C4-2B (cell line): ENCODE data around the gene SIVA1.

ENCODE experiments used
- ZFX ChIP-seq: fragments of 450-650 bp; IDR thresholded peaks from 2 replicates; pipeline ENCODE4 v1.6.1; 2017
- TF ChIP-seq, protein P1 (sequence below): fragments of 450-650 bp; conservative IDR thresholded peaks from 2 replicates; pipeline ENCODE4 v1.5.1; 2017; ENCODE audit warnings: mild to moderate bottlenecking

DNA sequence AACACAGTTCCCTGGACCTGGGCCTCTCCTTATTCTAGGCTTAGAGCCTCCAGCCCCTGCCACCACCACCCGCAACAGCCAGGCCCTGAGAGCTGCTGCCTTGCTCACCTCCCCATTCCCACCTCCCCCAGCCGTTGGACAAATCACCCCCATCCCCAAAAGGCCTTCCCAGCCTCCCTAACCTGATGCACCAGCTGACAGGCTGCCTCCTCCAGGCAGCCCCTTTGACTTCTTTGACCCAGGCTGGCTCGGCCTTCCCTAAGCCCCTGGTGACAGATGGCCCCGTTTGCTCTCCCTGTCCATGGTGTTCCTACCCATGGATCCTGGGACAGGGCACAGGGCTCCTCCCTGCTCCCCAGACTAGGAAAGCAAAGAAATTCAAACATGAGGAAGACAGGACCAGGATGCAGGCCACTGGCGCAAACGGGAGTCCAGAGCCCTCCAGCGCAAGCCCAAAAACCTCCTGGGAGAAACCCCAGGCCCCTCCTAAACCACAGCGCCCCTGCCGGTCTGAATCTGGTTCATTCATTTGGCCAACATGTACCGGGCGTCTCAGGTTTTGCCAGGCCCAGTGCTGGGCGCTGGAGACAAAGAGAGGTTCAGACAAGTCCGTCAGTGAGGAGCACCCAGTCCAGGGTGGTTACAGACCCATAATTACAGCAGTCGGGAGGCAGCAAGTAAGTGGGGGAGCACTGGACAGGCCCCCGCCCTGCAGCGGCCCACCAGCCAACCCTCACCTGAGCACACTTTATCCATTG, 40.2 kb downstream of the SIVA1 start:
- TF ChIP-seq, protein P1, sequence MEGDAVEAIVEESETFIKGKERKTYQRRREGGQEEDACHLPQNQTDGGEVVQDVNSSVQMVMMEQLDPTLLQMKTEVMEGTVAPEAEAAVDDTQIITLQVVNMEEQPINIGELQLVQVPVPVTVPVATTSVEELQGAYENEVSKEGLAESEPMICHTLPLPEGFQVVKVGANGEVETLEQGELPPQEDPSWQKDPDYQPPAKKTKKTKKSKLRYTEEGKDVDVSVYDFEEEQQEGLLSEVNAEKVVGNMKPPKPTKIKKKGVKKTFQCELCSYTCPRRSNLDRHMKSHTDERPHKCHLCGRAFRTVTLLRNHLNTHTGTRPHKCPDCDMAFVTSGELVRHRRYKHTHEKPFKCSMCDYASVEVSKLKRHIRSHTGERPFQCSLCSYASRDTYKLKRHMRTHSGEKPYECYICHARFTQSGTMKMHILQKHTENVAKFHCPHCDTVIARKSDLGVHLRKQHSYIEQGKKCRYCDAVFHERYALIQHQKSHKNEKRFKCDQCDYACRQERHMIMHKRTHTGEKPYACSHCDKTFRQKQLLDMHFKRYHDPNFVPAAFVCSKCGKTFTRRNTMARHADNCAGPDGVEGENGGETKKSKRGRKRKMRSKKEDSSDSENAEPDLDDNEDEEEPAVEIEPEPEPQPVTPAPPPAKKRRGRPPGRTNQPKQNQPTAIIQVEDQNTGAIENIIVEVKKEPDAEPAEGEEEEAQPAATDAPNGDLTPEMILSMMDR, result no peak
- no peak for TF ChIP-seq ZFX
